KOPT-K1 (cell line): ENCODE results near the gene CLHC1.
"Not testable (repeated sequence)": the region's sequence is repeated elsewhere in the genome, so short reads cannot be mapped to it uniquely, and the experiment has no call there.

Source experiments
- H3K27ac ChIP-seq: fragments of 200-600 bp; sonication (generic); 2 replicates; pipeline ENCODE4 v1.5.1; 2016; ENCODE audit warnings: antibody characterized with exemption, mild to moderate bottlenecking, low read depth, low read length; ENCODE audit not compliant: poor library complexity, severe bottlenecking
- H3K36me3 ChIP-seq: fragments of 200-600 bp; sonication (generic); 2 replicates; pipeline ENCODE4 v1.5.1; 2017; ENCODE audit warnings: antibody characterized with exemption, mild to moderate bottlenecking, low read length, moderate library complexity; ENCODE audit not compliant: insufficient read depth
- H3K9me3 ChIP-seq: fragments of 200-600 bp; sonication (generic); 2 replicates; pipeline ENCODE4 v1.5.1; 2017; ENCODE audit warnings: antibody characterized with exemption, low read length, mild to moderate bottlenecking; ENCODE audit not compliant: insufficient read depth, poor library complexity, severe bottlenecking

CLHC1 gene

DNA sequence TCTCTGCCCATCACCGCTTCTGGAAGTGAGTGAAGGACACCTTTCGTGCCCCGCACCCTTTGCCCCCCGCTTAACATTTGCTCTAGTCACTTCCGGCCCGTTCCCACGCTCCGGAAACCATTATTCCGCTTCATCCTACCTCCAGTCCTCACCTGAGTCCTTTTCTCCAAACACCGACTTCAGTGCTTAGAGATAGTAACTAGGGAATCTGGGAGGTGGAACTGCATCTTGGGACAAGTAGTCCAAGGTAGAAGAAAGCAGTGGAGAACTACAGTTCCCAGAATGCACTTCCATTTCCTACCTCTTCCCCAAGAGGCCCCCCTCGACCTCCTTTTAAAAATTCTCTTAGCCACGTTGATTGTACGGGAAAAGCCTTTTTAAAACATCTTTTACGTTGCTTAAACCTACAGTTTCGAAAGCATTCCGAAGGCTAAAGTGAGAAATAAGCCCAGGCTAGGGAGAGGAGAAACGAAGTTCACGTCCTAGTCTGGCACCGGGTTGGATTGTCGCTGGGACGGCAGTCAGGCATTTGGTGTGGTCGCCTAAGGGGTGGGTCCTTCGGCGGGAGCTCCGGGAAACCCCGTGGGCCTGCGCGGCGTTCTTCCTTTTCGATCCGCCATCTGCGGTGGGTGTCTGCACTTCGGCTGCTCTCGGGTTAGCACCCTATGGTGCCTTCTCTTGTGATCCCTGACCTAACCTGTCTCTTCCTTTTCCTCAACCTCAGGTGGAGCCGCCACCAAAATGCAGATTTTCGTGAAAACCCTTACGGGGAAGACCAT, at the start of gene CLHC1, which contains the start of gene RPS27A:
Gene CLHC1 (minus strand): TSS at position 210 of the 779 bp plus-strand sequence. CDS start 9,882 bp downstream, outside the sequence.
Gene RPS27A (plus strand): TSS at position 605 of the 779 bp plus-strand sequence. CDS start 137 bp downstream, at position 742.
- Histone ChIP-seq H3K27ac (peak within 1 kb of the TSS; percentile 95), H3K36me3 (peaks cover 44% of the 10 kb centered on the region), H3K9me3 (no peaks in the 10 kb centered on the region)

DNA sequence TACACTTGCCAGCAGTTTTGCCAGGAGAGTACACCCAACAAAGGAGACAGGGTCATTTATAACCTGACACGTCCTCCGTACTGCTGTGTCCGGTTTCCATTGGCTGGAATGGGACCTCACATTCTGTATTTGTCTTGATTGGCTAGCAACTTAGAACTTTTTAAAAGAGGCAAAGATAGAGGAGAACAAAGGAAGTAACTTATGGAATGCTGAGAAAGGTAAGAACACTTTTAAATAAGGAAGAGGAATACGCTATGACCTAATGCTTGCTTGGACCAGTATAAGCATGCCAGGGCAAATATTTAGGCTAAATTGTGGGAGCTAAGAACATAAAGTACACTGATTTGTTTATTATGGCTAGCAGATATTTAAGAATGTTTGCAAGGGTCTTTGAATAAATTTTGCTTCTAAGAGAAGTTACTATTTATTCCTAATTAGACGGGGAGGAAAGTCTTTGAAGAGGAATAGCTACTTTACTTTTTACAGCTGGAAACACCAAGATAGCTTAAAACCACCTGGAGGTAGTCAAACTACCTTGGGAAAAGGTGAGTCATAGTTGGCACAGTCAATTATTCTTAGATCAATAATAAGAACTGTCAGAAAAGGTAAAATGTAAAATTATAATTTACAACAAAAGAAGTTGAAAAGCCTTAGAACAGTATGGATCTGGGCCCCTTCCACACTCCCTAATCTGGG, 48.9 kb upstream of the CLHC1 start:
- H3K27ac ChIP-seq = not testable (repeated sequence)

DNA sequence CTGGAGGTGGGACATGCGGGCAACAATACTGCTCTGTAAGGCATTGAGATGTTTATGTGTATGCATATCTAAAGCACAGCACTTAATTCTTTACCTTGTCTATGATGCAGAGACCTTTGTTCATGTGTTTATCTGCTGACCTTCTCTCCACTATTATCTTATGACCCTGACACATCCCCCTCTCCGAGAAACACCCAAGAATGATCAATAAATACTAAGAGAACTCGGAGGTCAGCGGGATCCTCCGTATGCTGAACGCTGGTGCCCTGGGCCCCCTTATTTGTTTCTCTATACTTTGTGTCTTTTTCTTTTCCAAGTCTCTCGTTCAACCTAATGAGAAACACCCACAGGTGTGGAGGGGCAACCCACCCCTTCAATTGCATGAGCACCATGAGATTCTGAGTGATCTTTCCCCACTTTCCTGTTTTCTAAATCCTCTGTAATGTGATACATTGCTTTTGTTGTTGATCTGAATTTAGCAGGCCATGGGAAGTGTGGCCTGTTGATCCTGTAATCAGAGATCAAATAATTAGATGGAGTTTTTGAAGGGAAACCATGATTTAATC, 47.8 kb upstream of the CLHC1 start:
- not testable (repeated sequence) for H3K27ac ChIP-seq, H3K9me3 ChIP-seq

More for the DNA sequence above, 48.9 kb upstream of the CLHC1 start:
- H3K9me3 ChIP-seq, H3K36me3 ChIP-seq: not testable (repeated sequence)

GRCh38 chr2:55279214-55279835, 47.2 kb upstream of the CLHC1 start:
- H3K27ac ChIP-seq, H3K36me3 ChIP-seq, H3K9me3 ChIP-seq: not testable (repeated sequence)

More for the DNA sequence above, 47.8 kb upstream of the CLHC1 start:
- H3K36me3 ChIP-seq = not testable (repeated sequence)

DNA sequence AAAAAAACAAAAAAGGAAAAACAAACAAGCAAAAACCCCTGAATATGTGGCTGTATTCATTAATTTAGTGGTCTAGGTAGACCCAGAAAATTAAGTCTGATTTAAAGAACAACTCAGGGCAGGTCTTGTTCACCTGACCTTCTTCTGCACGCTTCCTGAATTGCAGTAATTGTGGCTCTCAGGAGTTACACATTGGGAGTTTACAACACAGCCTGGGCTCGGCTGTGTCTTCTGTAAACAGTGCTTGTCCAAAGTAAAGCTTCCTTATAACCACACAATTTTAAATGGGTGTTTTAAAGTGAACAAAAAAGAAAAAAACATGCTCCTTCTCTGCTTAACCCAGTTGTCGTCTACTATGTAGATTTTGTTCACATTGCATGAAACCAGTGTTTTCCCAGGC, 45.2 kb upstream of the CLHC1 start:
- H3K36me3 ChIP-seq = no peaks in the 10 kb centered on the region
- H3K27ac ChIP-seq = no peak overlapping the region
- no peaks in the 10 kb centered on the region for H3K9me3 ChIP-seq

GRCh38 chr2:55274346-55274745, 42.3 kb upstream of the CLHC1 start:
- H3K9me3 ChIP-seq, H3K36me3 ChIP-seq, H3K27ac ChIP-seq: not testable (repeated sequence)

GRCh38 chr2:55269645-55269990, 37.5 kb upstream of the CLHC1 start:
- H3K27ac ChIP-seq = peak overlapping the region; percentile 63
- H3K9me3 ChIP-seq = no peaks in the 10 kb centered on the region
- peaks cover 7% of the 10 kb centered on the region; the same call in 1 of the 2 replicates for H3K36me3 ChIP-seq

DNA sequence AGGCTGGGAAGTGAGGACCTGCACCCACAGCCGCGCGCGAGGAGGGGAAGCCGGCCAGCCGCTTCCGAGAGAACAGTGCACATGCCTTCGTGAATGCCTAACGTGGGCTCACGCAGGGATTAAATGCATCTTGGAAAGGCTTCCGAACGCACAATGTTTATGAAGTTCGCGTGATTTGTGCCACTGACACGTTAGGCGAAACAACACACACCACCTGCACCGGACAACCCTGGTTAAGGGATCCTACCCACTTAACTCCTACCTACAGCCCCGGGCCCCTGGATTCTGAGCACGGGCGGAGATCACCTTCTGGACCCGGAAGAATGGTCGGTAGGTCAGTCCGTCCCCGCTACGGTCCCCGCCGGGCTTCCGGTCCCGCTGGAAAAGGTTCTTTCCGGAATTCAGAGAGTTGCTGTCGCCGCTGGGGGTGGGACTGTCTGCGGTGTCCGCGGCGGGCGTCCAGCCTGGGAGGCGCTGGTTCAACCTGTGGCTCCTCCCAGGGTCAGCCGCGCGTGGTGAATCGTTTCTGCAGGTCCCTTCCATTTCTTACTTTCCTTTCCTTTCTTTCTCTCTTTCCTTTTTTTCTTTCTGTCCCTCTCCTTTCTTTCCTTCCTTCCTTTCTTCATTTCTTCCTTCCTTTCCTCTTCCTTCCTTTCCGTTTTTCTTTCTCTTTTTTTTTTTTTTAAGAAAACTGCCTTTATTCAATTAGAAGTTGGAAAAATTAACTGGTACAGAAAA, 37.0 kb upstream of the CLHC1 start, which contains the start of gene MTIF2:
Gene MTIF2 (minus strand): TSS at position 325 of the 738 bp plus-strand sequence. CDS start 5,373 bp downstream, outside the sequence.
- Histone ChIP-seq H3K27ac (peak within 1 kb of the TSS; percentile 63), H3K36me3 (peaks cover 13% of the 10 kb centered on the region; the same call in 1 of the 2 replicates), H3K9me3 (no peaks in the 10 kb centered on the region)

GRCh38 chr2:55268288-55268906, 36.3 kb upstream of the CLHC1 start:
- H3K36me3 ChIP-seq = peaks cover 17% of the 10 kb centered on the region

GRCh38 chr2:55259586-55259985, 27.5 kb upstream of the CLHC1 start:
- H3K9me3 ChIP-seq, H3K27ac ChIP-seq: not testable (repeated sequence)
- H3K36me3 ChIP-seq = peaks cover 51% of the 10 kb centered on the region

More at GRCh38 chr2:55268288-55268906, 36.3 kb upstream of the CLHC1 start:
- Histone ChIP-seq H3K9me3 (no peaks in the 10 kb centered on the region), H3K27ac (peak overlapping the region; percentile 63)

DNA sequence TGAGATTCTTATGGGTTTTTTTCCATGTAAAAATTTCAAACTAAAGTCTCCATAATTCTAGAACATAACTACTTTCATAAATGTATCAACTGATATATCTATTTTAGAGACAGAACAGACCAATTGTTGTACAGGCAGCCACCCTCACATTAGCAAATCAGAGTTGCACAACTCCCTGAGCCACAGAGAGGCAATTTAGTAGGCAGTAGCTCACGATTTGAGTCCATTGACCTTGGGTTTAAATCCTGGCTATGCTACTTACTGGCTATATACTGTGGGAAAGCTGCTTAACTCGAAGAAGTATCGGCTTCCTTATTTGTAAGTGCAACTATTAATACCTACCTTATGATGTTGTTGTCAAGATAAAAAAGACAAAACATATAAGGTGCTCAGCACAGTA, 20.7 kb upstream of the CLHC1 start:
- Histone ChIP-seq H3K36me3 (peaks cover 44% of the 10 kb centered on the region), H3K27ac (no peak overlapping the region), H3K9me3 (no peaks in the 10 kb centered on the region)

- H3K27ac ChIP-seq = no peak overlapping the region
- H3K36me3 ChIP-seq = peaks cover 35% of the 10 kb centered on the region
These were observed 14.9 kb upstream of the CLHC1 start for GRCh38 chr2:55247025-55247424.

GRCh38 chr2:55245411-55245810, 13.3 kb upstream of the CLHC1 start:
- Histone ChIP-seq H3K9me3 (no peaks in the 10 kb centered on the region), H3K36me3 (peaks cover 33% of the 10 kb centered on the region), H3K27ac (no peak overlapping the region)

More at GRCh38 chr2:55247025-55247424, 14.9 kb upstream of the CLHC1 start:
- H3K9me3 ChIP-seq = no peaks in the 10 kb centered on the region

DNA sequence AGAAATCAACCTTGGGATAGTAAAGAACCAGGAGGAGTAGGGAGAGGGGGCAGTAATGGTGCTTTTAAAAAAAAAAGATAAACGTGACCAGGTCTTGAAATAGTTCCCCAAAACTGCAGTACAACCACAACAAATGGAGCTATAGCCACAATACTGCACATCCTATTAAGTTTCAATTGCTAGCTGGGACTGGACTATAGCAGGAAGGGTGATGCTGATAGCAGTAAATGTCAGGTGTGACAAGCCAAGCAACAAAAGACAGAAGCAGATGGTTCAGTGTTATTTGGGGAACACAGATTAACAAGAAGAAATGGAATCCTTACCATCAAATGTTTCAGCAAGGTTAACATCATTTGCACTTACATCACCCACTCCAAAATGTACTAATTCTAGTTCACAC, 10.5 kb upstream of the CLHC1 start:
- H3K27ac ChIP-seq = no peak overlapping the region
- H3K36me3 ChIP-seq = peaks cover 44% of the 10 kb centered on the region
- H3K9me3 ChIP-seq = no peaks in the 10 kb centered on the region
